Hematopoietic multipotent progenitor cell treated with erythropoietin and hydrocortisone succinate and interleukin-3 and kit ligand, for 15 days (in vitro differentiated cells): Measurements from ENCODE around the gene ZC3H15.
"Not testable (repeated sequence)": the region's sequence is repeated elsewhere in the genome, so short reads cannot be mapped to it uniquely, and the experiment has no call there.

Experiments used
- DNase-seq: peaks from one replicate; pipeline ENCODE4 v3.0.0-alpha.2; 2015; ENCODE audit warnings: low spot score

ZC3H15 gene

GRCh38 chr2:186485871-186486650 lies at the start of gene ZC3H15:
TSS of gene ZC3H15 (plus strand) at chr2:186486260. CDS start at chr2:186486383, 123 bp downstream.
- peak; percentile 97 for DNase-seq

DNA sequence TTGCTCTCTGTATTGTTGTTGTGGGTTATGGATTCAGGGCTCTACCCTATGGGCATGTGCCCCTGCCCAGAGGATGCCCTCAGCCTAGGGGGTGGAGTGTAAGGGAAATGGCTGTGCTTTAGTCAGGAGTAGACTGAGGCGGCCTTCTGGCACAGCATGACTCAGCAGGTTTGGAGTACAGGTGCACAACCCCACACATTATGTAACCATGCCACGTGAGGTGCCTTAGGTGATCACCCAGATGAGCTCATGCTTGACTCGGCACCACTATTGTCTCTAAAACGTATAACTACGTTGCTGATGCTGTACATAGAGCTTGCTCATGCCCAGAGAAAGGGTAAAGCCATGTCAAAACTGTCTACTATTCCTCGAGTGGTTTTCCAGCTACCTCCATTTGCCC lies 48.3 kb upstream of the ZC3H15 start:
- no peak for DNase-seq

- DNase-seq = not testable (repeated sequence)
Measured at GRCh38 chr2:186439673-186440095, 46.4 kb upstream of the ZC3H15 start.

- no peak for DNase-seq
Measured at GRCh38 chr2:186440506-186440905, 45.6 kb upstream of the ZC3H15 start.

DNA sequence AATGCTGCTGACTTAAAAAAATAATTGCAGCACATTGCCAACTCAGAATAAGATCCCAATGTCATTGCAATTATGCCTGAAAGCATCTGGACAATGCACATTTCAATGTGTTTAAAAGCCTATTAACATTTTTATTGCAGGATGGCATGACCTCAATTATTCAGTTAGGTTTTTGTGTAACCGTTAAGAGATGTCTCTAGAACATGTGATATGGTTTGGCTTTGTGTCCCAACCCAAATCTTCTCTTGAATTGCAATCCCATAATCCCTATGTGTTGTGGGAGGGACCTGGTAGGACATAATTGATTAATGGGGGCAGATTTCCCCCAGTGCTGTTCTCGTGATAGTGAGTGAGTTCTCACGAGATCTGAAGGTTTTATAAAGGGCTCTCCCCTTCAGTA lies 43.2 kb upstream of the ZC3H15 start:
- no peak for DNase-seq

GRCh38 chr2:186443851-186444250 lies 42.2 kb upstream of the ZC3H15 start:
- DNase-seq = no peak

- DNase-seq = no peak
Measured at GRCh38 chr2:186445506-186445905, 40.6 kb upstream of the ZC3H15 start.

- DNase-seq = no peak
Measured at GRCh38 chr2:186455613-186456012, 30.4 kb upstream of the ZC3H15 start.

- DNase-seq = no peak
Measured at GRCh38 chr2:186456941-186457340, 29.1 kb upstream of the ZC3H15 start.

- no peak for DNase-seq
Measured at GRCh38 chr2:186457908-186458307, 28.2 kb upstream of the ZC3H15 start.

GRCh38 chr2:186459009-186459408 lies 27.1 kb upstream of the ZC3H15 start:
- no peak for DNase-seq

- DNase-seq = no peak
Measured at GRCh38 chr2:186460465-186460864, 25.6 kb upstream of the ZC3H15 start.

DNA sequence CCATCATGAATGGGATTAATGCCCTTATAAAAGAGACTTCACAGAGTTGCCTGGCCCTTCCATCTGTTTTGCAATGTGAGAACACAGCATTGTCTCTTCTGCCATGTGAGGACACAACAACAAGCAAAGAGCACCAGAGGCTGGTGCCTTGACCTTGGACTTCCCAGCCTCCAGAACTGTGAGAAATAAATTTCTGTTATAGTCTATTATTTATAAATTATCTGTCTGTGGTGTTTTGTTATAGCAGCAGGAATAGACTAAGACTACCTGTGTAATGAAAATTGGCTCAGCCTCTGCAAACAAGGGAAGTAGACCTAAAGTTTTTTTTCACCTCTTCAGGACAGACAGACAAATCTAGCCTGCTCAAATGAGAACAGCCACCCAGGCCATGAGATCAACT lies 19.3 kb upstream of the ZC3H15 start:
- no peak for DNase-seq

DNA sequence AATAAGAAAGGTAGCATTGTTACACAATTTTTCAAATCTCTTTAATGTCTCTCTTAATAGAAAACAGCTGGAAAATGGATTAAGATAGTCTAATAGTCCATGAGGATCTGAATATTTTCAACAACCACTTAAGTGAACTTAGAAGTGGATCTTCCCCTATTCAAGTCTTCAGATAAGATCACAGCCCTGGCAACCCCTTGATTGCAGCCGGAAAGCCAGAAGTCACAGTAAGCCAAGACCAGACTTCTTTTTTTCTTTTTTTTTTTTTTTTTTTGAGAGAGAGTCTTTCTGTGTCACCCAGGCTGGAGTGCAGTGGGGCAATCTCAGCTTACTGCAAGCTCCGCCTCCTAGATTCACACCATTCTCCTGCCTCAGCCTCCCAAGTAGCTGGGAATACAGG lies 18.6 kb upstream of the ZC3H15 start:
- DNase-seq = no peak

DNA sequence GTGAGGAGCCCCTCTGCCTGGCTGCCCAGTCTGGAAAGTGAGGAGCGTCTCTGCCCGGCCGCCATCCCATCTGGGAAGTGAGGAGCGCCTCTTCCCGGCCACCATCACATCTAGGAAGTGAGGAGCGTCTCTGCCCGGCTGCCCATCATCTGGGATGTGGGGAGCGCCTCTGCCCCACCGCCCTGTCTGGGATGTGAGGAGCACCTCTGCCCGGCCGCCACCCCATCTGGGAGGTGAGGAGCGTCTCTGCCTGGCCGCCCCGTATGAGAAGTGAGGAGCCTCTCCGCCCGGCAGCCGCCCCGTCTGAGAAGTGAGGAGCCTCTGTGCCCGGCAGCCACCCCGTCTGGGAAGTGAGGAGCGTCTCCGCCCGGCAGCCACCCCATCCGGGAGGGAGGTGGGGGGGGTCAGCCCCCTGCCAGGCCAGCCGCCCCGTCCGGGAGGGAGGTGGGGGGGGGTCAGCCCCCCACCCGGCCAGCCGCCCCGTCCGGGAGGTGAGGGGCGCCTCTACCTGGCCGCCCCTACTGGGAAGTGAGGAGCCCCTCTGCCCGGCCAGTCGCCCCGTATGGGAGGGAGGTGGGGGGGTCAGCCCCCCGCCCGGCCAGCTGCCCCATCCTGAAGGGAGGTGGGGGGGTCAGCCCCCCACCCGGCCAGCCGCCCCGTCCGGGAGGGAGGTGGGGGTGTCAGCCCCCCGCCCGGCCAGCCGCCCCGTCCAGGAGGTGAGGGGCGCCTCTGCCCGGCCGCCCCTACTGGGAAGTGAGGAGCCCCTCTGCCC lies 13.2 kb upstream of the ZC3H15 start:
- not testable (repeated sequence) for DNase-seq

GRCh38 chr2:186474239-186474638 lies 11.8 kb upstream of the ZC3H15 start:
- not testable (repeated sequence) for DNase-seq

- DNase-seq = no peak
Measured at GRCh38 chr2:186477790-186478189, 8.3 kb upstream of the ZC3H15 start.

DNA sequence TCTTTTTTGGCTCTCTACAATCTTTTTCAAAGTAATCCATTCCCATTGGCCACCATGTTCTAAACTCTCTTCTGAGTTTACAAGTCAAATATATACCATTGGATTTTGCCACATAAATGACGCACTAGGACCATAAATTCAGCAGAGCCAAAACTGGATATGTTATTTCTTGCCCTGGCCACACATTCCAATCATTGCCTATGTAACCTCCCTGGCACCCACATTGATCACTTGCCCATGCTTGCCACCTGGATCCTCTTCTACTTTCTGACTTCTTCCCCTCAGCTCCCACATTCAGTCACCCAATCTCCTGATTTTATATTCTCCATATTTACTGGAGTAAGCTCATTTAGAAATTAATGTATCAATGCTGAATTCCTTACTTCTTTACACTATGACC lies 5.1 kb upstream of the ZC3H15 start:
- DNase-seq = no peak

DNA sequence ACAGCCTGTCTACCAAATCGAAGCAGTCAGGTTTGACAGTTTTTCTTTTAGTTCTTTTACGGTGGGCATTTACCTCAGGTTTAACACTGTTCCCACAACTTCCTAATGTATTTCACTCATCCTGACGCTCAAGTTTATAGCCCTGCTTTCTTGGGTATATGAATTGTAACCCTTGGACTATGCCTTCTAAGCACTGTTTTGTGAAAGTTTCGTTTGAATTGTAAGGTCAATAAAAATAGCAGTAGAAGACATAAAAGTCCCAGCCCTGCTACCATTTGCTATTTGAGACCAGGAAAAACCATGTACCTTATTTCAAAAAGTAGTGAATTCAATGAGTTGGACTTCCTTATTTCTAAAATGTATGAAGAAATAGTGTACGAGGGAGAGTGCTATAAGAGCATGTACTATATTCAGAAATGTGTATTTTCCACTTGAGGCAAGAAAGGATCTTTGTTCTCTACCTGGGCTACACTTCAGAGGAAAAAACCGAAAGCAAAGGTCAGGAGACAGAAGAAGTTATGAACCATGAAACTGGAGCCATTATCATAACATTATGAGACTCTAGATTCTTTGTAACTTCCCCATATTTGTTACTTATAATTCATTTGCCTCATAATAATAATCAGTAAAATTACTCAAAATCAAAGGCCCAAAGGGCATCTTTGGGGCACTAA lies 1.9 kb upstream of the ZC3H15 start:
- DNase-seq = no peak

- DNase-seq = no peak
Measured at GRCh38 chr2:186485576-186485870, 537 bp upstream of the ZC3H15 start.

DNA sequence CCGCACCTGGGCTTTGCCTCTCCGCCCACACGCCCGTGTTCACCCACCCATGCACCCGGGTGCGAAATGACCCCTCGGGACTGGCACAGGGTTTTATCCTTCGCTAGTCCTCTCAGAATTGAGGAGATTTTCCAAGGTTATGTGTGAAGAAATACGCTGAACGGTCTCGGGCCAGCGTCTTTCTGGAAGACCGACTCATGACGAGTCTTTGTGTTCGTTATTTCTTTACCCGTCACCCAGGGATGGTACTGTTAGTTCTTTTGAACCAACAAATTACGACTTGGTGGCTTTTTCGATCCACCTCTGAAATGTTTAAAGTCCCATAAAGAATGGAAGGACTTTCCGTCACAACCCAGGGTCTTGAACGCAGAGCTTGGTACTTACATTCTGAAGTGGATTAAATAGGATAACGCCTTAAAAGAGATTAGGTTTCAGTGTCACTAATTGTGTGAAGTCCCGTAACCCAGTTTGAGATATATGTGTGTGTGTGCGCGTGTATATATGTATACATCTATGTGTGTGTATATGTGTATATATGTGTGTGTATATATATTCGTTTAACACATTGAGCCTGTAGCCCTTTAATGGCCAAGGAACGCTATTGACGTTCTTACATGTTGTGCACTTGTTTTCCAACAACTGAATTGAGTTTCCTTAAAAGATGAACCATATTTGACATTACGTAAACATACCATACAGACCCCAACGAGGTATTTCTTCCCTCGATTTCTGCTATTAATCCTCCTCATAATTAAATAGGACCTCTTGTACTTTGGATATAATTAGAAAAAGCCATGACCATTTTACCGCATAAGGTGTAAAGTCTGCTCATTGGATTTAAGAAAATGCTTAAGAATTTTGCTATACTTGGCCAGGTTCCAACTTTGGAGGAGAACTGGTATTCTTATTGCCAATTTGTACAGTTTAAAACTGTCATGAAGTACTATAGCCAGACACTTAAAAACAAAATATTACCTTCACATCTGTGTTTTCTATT lies 889 bp downstream of the ZC3H15 start:
- peak; percentile 61 for DNase-seq
